Keratinocyte (primary cell): ENCODE data around the gene SNX20. TPM values are rescaled to one million over a fixed set of nuclear protein-coding genes. Genes with fewer than 3 reads are reported as not detected.

Experiments used
- DNase-seq: peaks from one replicate; pipeline ENCODE4 v3.0.0-alpha.2; 2011; ENCODE audit warnings: low read depth, missing footprints, low spot score
- FAIRE-seq: peaks from 2 replicates; lab custom pipeline; 2011; peaks lifted over from hg19 to GRCh38; lab: Jason Lieb, UNC
- H2AFZ ChIP-seq: 2 replicates; pipeline ENCODE4 v1.6.0; 2012; ENCODE audit warnings: low read length, control low read depth, inconsistent platforms; ENCODE audit not compliant: control insufficient read depth
- H3K27ac ChIP-seq: 2 replicates; pipeline ENCODE4 v1.5.1; 2011; ENCODE audit warnings: low read length; ENCODE audit not compliant: control insufficient read depth, insufficient read depth
- H3K27me3 ChIP-seq: 3 replicates; pipeline ENCODE4 v1.6.0; 2011; ENCODE audit warnings: low read length; ENCODE audit not compliant: control insufficient read depth, insufficient read depth; ENCODE audit errors: extremely low read depth
- H3K36me3 ChIP-seq, 2 experiments: 2 replicates in 1 of 2; 3 replicates in 1 of 2; pipeline ENCODE4 v1.5.1; 2011; ENCODE audit warnings: low read length in 2 of 2, mild to moderate bottlenecking in 1 of 2; ENCODE audit not compliant: control insufficient read depth in 2 of 2, insufficient read depth in 2 of 2; ENCODE audit errors: extremely low read depth in 1 of 2
- H3K4me1 ChIP-seq: 3 replicates; pipeline ENCODE4 v1.5.1; 2011; ENCODE audit warnings: low read length; ENCODE audit not compliant: control insufficient read depth, insufficient read depth; ENCODE audit errors: extremely low read depth
- H3K4me2 ChIP-seq: 3 replicates; pipeline ENCODE4 v1.6.0; 2011; ENCODE audit warnings: low read depth, low read length; ENCODE audit not compliant: control insufficient read depth, insufficient read depth; ENCODE audit errors: extremely low read depth
- H3K4me3 ChIP-seq, 3 experiments: fragments of 200-600 bp in 1 of 3; sonication (generic) in 1 of 3; 2 replicates in 2 of 3; 3 replicates in 1 of 3; pipeline ENCODE4 v1.5.1; 2011 to 2016; ENCODE audit warnings: low read length in 3 of 3, mild to moderate bottlenecking in 3 of 3, control low read depth in 2 of 3, inconsistent platforms in 1 of 3, low read depth in 1 of 3, mixed read lengths in 1 of 3, mixed run types in 1 of 3, moderate library complexity in 1 of 3; ENCODE audit not compliant: control insufficient read depth in 2 of 3, insufficient read depth in 2 of 3; ENCODE audit errors: extremely low read depth in 1 of 3
- H3K79me2 ChIP-seq: 2 replicates; pipeline ENCODE4 v1.6.0; 2012; ENCODE audit warnings: low read length; ENCODE audit not compliant: control insufficient read depth, insufficient read depth
- H3K9ac ChIP-seq: 3 replicates; pipeline ENCODE4 v1.6.0; 2011; ENCODE audit warnings: low read length; ENCODE audit not compliant: control insufficient read depth, insufficient read depth; ENCODE audit errors: extremely low read depth
- H3K9me1 ChIP-seq: 3 replicates; pipeline ENCODE4 v1.6.0; 2011; ENCODE audit warnings: low read length; ENCODE audit not compliant: control insufficient read depth, insufficient read depth; ENCODE audit errors: extremely low read depth
- H3K9me3 ChIP-seq: 2 replicates; pipeline ENCODE4 v1.5.1; 2012; ENCODE audit warnings: low read depth, low read length; ENCODE audit not compliant: control insufficient read depth
- H4K20me1 ChIP-seq: 3 replicates; pipeline ENCODE4 v1.6.0; 2011; ENCODE audit warnings: low read length; ENCODE audit not compliant: control insufficient read depth, insufficient read depth; ENCODE audit errors: extremely low read depth
- CTCF ChIP-seq, 3 experiments: IDR thresholded peaks in 1 of 3; conservative IDR thresholded peaks in 1 of 3; optimal IDR thresholded peaks in 1 of 3; 2 replicates in 2 of 3; 3 replicates in 1 of 3; pipeline versions ENCODE3 to v1.5.1; 2011; ENCODE audit warnings: low read length in 3 of 3, mild to moderate bottlenecking in 3 of 3, moderate library complexity in 2 of 3, control low read depth in 1 of 3, inconsistent platforms in 1 of 3; ENCODE audit not compliant: insufficient read depth in 2 of 3; ENCODE audit errors: extremely low read depth in 1 of 3
- EZH2 ChIP-seq: IDR thresholded peaks from one replicate; pipeline ENCODE4 v1.6.1; 2012; ENCODE audit warnings: inconsistent platforms, mild to moderate bottlenecking, low read length, moderate library complexity
- dilution Hi-C: fragments of 300-500 bp; cut with MboI; formaldehyde crosslinking; loops from one replicate; pipeline ENCODE4 v1.7.0; 2020; ENCODE audit warnings: low sequenced_read_pairs; ENCODE audit not compliant: extremely low pct_ligation_motif_present
- polyA plus RNA-seq, 5 experiments: library from polyadenylated mRNA; depleted of rRNA in 3 of 5; stranded (reverse) in 3 of 5; stranded (forward) in 1 of 5; unstranded in 1 of 5; fragments of >200 nt; gene quantifications; 1 replicate in 1 of 5; 2 replicates in 3 of 5; 3 replicates in 1 of 5; pipeline versions ENCODE4 v1.2.1 to v1.2.3, GENCODE V29; 2011 to 2012; ENCODE audit warnings: missing spikeins in 2 of 5, low read depth in 1 of 5, low replicate concordance in 1 of 5

The SNX20 gene
- polyA plus RNA-seq, 1 donor (not counting 4 experiments of a cell fraction or from before 2014, with no cell fraction given), result not detected

GRCh38 chr16:50652836-50653425 lies 28.2 kb downstream of the SNX20 start:
- dilution Hi-C loops, result no loop called here
- H3K9me3 ChIP-seq, result no peaks in the 10 kb centered on the region
- no peak overlapping the region for H2AFZ ChIP-seq
- no peak overlapping the region for H3K27ac ChIP-seq
- no peaks in the 10 kb centered on the region for H3K27me3 ChIP-seq
- H3K36me3 ChIP-seq, result no peaks in the 10 kb centered on the region
- no peak for DNase-seq
- no peak overlapping the region for H3K4me3 ChIP-seq
- no peaks in the 10 kb centered on the region for H3K9me1 ChIP-seq
- no peaks in the 10 kb centered on the region for H3K4me1 ChIP-seq
- no peak for FAIRE-seq
- H4K20me1 ChIP-seq, result no peaks in the 10 kb centered on the region
- no peaks in the 10 kb centered on the region for H3K79me2 ChIP-seq
- no peak overlapping the region for H3K4me2 ChIP-seq
- TF ChIP-seq EZH2 (no peak), CTCF (optimal IDR thresholded peaks at IDR 0.05 in 1 of 3, IDR thresholded peaks at IDR 0.05 in 1 of 3, conservative IDR thresholded peaks at IDR 0.05 in 1 of 3; ENCODE audit: extremely low read depth in 1 of 3, insufficient read depth in 2 of 3, low read length in 3 of 3) (no peak)
- no peak overlapping the region for H3K9ac ChIP-seq

GRCh38 chr16:50651835-50652438 lies 29.2 kb downstream of the SNX20 start:
- Histone ChIP-seq H3K4me2 (no peak overlapping the region), H4K20me1 (no peaks in the 10 kb centered on the region), H3K36me3 (no peaks in the 10 kb centered on the region), H3K9me1 (no peaks in the 10 kb centered on the region), H3K4me3 (no peak overlapping the region), H2AFZ (no peak overlapping the region), H3K79me2 (no peaks in the 10 kb centered on the region), H3K27ac (no peak overlapping the region), H3K4me1 (no peaks in the 10 kb centered on the region), H3K27me3 (no peaks in the 10 kb centered on the region), H3K9me3 (no peaks in the 10 kb centered on the region), H3K9ac (no peak overlapping the region)
- dilution Hi-C loops, result no loop called here
- no peak for FAIRE-seq
- no peak for TF ChIP-seq CTCF (optimal IDR thresholded peaks at IDR 0.05 in 1 of 3, IDR thresholded peaks at IDR 0.05 in 1 of 3, conservative IDR thresholded peaks at IDR 0.05 in 1 of 3; ENCODE audit: extremely low read depth in 1 of 3, insufficient read depth in 2 of 3, low read length in 3 of 3)
- no peak for TF ChIP-seq EZH2
- DNase-seq, result no peak
